SU-DHL-6 (cell line): ENCODE measurements around the gene BBX.
"Not testable (repeated sequence)": the region's sequence is repeated elsewhere in the genome, so short reads cannot be mapped to it uniquely, and the experiment has no call there.

Experiments used
- H2AFZ ChIP-seq: fragments of 200-600 bp; sonication (generic); 2 replicates; pipeline ENCODE4 v1.6.1; 2014; ENCODE audit warnings: low read depth, mild to moderate bottlenecking, moderate library complexity, mixed read lengths, antibody characterized with exemption, low read length; ENCODE audit not compliant: severe bottlenecking
- H3F3A ChIP-seq: fragments of 200-600 bp; shearing (Covaris generic); 2 replicates; pipeline ENCODE4 v1.6.0; 2016; ENCODE audit warnings: antibody characterized with exemption, mild to moderate bottlenecking; ENCODE audit not compliant: insufficient read depth
- H3K27ac ChIP-seq: fragments of 200-600 bp; sonication (generic); 2 replicates; pipeline ENCODE4 v1.5.1; 2016; ENCODE audit warnings: low read depth, mild to moderate bottlenecking, low read length, moderate library complexity, mixed read lengths
- H3K27me3 ChIP-seq: fragments of 200-600 bp; sonication (generic), shearing (Covaris generic); 2 replicates; pipeline ENCODE4 v1.6.0; 2014; ENCODE audit warnings: mild to moderate bottlenecking, low read length
- H3K36me3 ChIP-seq: fragments of 200-600 bp; sonication (generic); 2 replicates; pipeline ENCODE4 v1.6.1; 2014; ENCODE audit warnings: mild to moderate bottlenecking, low read length, mixed read lengths
- H3K4me2 ChIP-seq: fragments of 300-600, 200-600 bp; shearing (Covaris generic), sonication (generic); 2 replicates; pipeline ENCODE4 v1.6.0; 2014; ENCODE audit warnings: low read length, low read depth, mild to moderate bottlenecking; ENCODE audit not compliant: poor library complexity, severe bottlenecking
- H3K4me3 ChIP-seq: fragments of 200-600 bp; sonication (generic); 2 replicates; pipeline ENCODE4 v1.5.1; 2014; ENCODE audit warnings: antibody characterized with exemption, low read length, mild to moderate bottlenecking, mixed read lengths; ENCODE audit not compliant: insufficient read depth, poor library complexity, severe bottlenecking
- H3K79me2 ChIP-seq: fragments of 200-600 bp; sonication (generic); 2 replicates; pipeline ENCODE4 v1.6.1; 2014; ENCODE audit warnings: mild to moderate bottlenecking, low read length, moderate library complexity; ENCODE audit not compliant: insufficient read depth
- H3K9ac ChIP-seq: fragments of 200-600 bp; sonication (generic); 2 replicates; pipeline ENCODE4 v1.7.0; 2014; ENCODE audit warnings: mild to moderate bottlenecking, low read length
- H3K9me2 ChIP-seq: fragments of 200-600 bp; sonication (generic); replicated peaks from 2 replicates; pipeline ENCODE4 v1.6.1; 2014; ENCODE audit warnings: low read length; ENCODE audit not compliant: insufficient read depth
- H3K9me3 ChIP-seq: fragments of 200-600 bp; sonication (generic); 2 replicates; pipeline ENCODE4 v1.6.1; 2014; ENCODE audit warnings: low read length, mixed read lengths; ENCODE audit not compliant: insufficient read depth
- H4K20me1 ChIP-seq: fragments of 200-600 bp; sonication (generic); 2 replicates; pipeline ENCODE4 v1.6.1; 2014; ENCODE audit warnings: low read depth, mild to moderate bottlenecking, antibody characterized with exemption, low read length, moderate library complexity, mixed read lengths
- CTCF ChIP-seq: fragments of 200-600 bp; sonication (generic); IDR thresholded peaks from one replicate; pipeline ENCODE4 v1.5.1; 2017; ENCODE audit warnings: antibody characterized with exemption, mild to moderate bottlenecking, low read length, moderate library complexity; ENCODE audit not compliant: insufficient read depth, poor library complexity, severe bottlenecking
- EZH2phosphoT487 ChIP-seq: fragments of 200-600 bp; sonication (generic), shearing (Covaris generic); conservative IDR thresholded peaks from 2 replicates; pipeline ENCODE4 v1.6.1; 2018; ENCODE audit warnings: mild to moderate bottlenecking, antibody characterized with exemption, low read length, moderate library complexity, mixed read lengths

The BBX gene

GRCh38 chr3:107561980-107562379 lies 39.2 kb downstream of the BBX start:
- Histone ChIP-seq H3F3A (no peaks in the 10 kb centered on the region), H3K9me3 (no peaks in the 10 kb centered on the region), H3K4me2 (no peak overlapping the region), H3K4me3 (no peak overlapping the region), H3K27ac (no peak overlapping the region), H3K36me3 (no peaks in the 10 kb centered on the region), H2AFZ (no peak overlapping the region), H3K79me2 (0 out of 2 replicates have a peak, but pooled peaks cover 3% of the 10 kb centered on the region), H3K27me3 (no peaks in the 10 kb centered on the region), H4K20me1 (peaks cover 7% of the 10 kb centered on the region; the same call in 1 of the 2 replicates), H3K9ac (no peak overlapping the region), H3K9me2 (no peaks in the 10 kb centered on the region)
- TF ChIP-seq EZH2phosphoT487 (no peak), CTCF (no peak)

GRCh38 chr3:107562969-107563529 lies 40.3 kb downstream of the BBX start:
- no peaks in the 10 kb centered on the region for H3K27me3 ChIP-seq
- H3K79me2 ChIP-seq = peaks cover 11% of the 10 kb centered on the region; the same call in 1 of the 2 replicates
- no peaks in the 10 kb centered on the region for H3K36me3 ChIP-seq
- no peaks in the 10 kb centered on the region for H3F3A ChIP-seq
- H3K9me2 ChIP-seq = no peaks in the 10 kb centered on the region
- H3K9ac ChIP-seq = no peak overlapping the region
- no peak overlapping the region for H3K4me2 ChIP-seq
- no peak overlapping the region for H2AFZ ChIP-seq
- peaks cover 7% of the 10 kb centered on the region for H4K20me1 ChIP-seq
- no peak overlapping the region for H3K4me3 ChIP-seq
- no peaks in the 10 kb centered on the region for H3K9me3 ChIP-seq
- no peak overlapping the region for H3K27ac ChIP-seq
- no peak for TF ChIP-seq CTCF

GRCh38 chr3:107565244-107565643 lies 42.5 kb downstream of the BBX start:
- not testable (repeated sequence) for H3F3A ChIP-seq, H3K9ac ChIP-seq, H3K36me3 ChIP-seq, H3K4me2 ChIP-seq, H3K27me3 ChIP-seq, H3K9me3 ChIP-seq, H3K9me2 ChIP-seq, H2AFZ ChIP-seq, H3K27ac ChIP-seq, H4K20me1 ChIP-seq, H3K4me3 ChIP-seq
- H3K79me2 ChIP-seq = peaks cover 17% of the 10 kb centered on the region; the same call in 1 of the 2 replicates

- H3K4me2 ChIP-seq, H3K9ac ChIP-seq, H4K20me1 ChIP-seq, H3K4me3 ChIP-seq, H3K27me3 ChIP-seq, H3F3A ChIP-seq, H3K9me2 ChIP-seq, H2AFZ ChIP-seq, H3K36me3 ChIP-seq, H3K9me3 ChIP-seq, H3K27ac ChIP-seq: not testable (repeated sequence)
- peaks cover 14% of the 10 kb centered on the region; the same call in 1 of the 2 replicates for H3K79me2 ChIP-seq
These were observed 48.3 kb downstream of the BBX start for GRCh38 chr3:107571089-107571488.

GRCh38 chr3:107571492-107571891 lies 48.7 kb downstream of the BBX start:
- H3K4me3 ChIP-seq, H3K4me2 ChIP-seq, H3K27ac ChIP-seq, H2AFZ ChIP-seq, H3F3A ChIP-seq, H3K9me2 ChIP-seq, H3K9me3 ChIP-seq, H4K20me1 ChIP-seq, H3K36me3 ChIP-seq, H3K27me3 ChIP-seq, H3K9ac ChIP-seq: not testable (repeated sequence)
- H3K79me2 ChIP-seq = peaks cover 14% of the 10 kb centered on the region; the same call in 1 of the 2 replicates
